Activated naive CD8-positive, alpha-beta T cell treated with anti-CD3 and anti-CD28 coated beads, Interleukin-2, amount 50 U/mL, for 16 hours (primary cell): ENCODE results near the gene BCKDHA.
"Not testable (repeated sequence)": the region's sequence is repeated elsewhere in the genome, so short reads cannot be mapped to it uniquely, and the experiment has no call there.

Experiments used
- DNase-seq: peaks from one replicate; pipeline ENCODE4 v3.0.0-alpha.2; 2020; ENCODE audit warnings: low read depth, low spot score

BCKDHA gene

GRCh38 chr19:41366089-41366488 lies 31.5 kb upstream of the BCKDHA start:
- no peak for DNase-seq

DNA sequence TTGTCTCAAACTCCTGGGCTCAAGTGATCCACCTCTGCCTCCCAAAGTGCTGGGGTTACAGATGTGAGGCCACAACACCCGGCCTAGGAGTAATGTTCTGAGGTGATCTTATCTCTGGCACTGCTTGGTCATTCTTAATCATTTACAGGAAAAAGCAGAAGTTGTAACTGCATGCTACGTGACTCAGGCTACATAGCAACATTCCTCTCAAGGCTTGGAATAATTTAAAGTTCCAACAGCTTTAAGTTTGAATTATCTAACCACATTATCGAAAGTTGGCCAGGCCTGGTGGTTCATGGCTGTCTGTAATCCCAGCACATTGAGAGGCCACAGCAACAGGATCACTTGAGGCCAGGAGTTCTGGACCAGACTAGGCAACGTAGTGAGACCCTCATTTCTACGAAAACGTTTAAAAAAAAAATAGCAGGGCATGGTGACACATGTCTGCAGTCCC lies 29.7 kb upstream of the BCKDHA start:
- no peak for DNase-seq

GRCh38 chr19:41369769-41370168 lies 27.8 kb upstream of the BCKDHA start:
- DNase-seq = no peak

GRCh38 chr19:41371119-41371518 lies 26.5 kb upstream of the BCKDHA start:
- not testable (repeated sequence) for DNase-seq

DNA sequence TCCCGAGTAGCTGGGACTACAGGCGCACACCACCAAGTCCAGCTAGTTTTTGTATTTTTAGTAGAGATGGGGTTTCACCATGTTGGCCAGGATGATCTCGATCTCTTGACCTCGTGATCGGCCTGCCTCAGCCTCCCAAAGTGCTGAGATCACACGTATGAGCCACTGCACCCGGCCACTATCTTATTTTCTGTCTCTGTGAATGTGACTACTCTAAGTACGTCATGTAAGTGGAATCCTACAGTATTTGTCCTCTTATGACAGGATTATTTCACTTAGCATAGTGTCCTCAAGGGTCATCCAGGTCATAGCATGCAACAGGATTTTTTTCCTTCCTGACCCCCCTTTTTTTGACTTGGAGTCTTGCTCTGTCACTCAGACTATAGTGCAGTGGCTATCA lies 26.1 kb upstream of the BCKDHA start:
- DNase-seq = no peak

- DNase-seq = no peak
Measured at GRCh38 chr19:41372501-41372900, 25.1 kb upstream of the BCKDHA start.

DNA sequence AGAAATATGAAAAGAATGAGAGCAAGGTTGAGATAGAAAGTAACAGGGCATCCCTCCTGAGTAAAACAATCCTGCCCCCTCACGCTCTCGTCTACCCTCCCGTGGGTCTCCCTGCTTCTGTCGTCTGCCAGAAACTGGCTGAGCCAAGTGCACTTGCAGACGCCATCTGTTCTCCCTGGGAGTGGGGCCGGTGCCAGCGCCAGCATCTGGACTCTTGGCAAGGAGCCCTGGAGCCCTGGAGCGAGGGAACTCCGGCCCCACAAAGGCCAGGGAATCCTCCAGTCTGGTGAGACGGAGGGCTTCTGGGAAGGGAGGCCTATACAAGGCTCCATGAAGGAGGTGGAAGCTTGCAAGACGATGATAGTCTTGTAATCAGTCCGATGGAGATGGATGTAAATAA lies 23.6 kb upstream of the BCKDHA start:
- DNase-seq = no peak

GRCh38 chr19:41376241-41376997 lies 21.2 kb upstream of the BCKDHA start, which contains the start of gene TMEM91:
Gene TMEM91 (plus strand): TSS chr19:41376533. CDS start chr19:41378310, 1,777 bp downstream.
- no peak for DNase-seq

DNA sequence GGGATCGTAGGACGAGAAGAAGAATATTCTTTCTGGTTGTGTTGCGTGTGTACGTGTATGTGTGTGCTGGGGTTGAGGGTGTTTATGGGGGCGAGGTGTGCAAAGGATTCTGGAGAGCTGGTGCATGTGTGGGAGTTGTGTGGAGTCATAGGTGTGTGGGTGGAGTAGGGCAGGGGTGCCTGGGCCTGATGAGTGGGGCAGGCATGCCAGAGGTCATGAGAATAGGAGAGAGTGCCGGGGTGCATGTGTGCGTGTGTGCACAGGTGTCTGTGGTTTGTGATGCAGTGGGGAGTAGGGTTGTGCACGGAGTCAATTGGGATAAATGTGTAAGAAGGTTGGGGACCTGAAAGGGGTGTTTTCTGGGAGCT lies 20.6 kb upstream of the BCKDHA start:
- DNase-seq = no peak

DNA sequence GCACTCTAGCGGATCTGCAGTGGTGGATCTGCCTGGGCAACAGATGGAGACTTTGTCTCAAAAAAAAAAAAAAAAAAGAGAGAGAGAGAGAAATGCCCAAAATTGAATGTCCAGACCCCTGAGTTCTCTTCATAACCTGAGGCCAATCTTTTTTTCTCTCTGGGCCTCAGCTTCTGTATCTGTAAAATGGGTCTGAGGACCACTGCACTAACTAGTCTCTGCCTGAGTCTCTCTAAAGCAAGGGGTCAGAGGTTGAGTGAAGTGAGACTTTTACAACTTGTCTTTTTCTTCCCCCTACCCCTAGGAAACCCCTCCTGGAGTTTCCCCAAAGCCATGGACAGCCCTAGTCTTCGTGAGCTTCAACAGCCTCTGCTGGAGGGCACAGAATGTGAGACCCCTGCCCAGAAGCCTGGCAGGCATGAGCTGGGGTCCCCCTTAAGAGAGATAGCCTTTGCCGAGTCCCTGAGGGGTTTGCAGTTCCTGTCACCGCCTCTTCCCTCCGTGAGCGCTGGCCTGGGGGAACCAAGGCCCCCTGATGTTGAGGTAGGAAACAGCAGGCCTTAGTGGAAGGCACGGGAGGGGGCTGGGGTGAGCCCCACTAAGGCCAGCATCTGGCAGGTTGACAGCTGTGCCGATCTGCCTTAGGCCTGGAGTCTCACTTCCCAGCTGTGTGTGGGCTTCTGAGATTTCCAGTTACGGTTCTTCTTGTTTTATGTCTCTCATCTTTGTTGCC lies 19.5 kb upstream of the BCKDHA start:
- no peak for DNase-seq

DNA sequence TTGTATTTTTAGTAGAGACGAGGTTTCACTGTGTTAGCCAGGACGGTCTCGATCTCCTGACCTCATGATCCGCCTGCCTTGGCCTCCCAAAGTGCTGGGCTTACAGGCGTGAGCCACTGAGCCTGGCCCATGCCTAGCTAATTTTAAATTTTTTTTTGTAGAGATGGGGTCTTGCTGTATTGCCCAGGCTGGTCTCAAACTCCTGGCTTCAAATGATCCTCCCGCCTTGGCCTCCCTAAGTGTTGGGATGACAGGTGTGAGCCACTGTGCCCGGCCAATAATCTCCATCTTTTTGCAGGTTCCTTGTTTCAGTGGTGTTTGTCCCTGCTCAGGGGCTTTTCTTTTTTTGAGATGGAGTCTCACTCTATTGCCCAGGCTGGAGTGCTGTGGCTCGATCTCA lies 16.1 kb upstream of the BCKDHA start:
- DNase-seq = not testable (repeated sequence)

DNA sequence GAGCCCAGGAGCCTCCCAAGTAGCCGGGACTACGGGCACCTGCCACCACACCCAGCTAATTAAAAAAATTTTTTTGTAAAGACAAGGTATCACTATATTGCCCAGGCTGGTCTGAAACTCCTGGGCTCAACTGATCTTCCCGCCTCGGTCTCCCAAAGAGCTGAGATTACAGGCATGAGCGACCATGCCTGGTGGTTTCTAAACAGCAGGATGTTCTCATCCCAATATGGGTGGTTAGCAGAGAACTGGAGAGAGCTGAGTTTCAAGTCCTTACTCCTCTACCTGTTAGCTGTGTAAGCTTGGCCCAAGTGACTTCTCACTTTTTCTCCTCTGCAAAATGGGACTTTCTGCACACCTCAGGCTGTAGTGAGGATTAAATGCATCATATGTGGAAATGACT lies 13.3 kb upstream of the BCKDHA start:
- DNase-seq = no peak

- DNase-seq = no peak
Measured at GRCh38 chr19:41386442-41386841, 11.2 kb upstream of the BCKDHA start.

- DNase-seq = no peak
Measured at GRCh38 chr19:41391618-41392017, 6.0 kb upstream of the BCKDHA start.

DNA sequence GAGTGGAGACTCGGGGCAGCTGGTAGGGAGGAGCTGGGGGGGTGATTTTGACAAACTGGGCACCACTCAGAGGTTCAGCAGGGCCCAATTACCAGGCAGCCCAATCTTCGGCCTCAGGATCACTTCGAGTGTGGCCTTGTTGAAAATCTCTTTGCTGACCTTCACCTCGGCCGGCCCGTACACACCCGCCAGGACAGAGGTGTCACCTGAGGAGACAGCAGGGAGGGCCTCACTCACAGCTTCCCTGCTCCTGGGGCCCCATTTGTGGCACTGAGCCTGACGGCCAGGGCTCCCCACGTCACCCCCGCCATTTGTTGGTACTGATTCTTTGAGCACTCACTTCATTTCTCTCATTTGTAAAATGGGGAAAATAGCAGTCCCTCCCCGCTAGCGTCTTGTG lies 4.8 kb upstream of the BCKDHA start:
- no peak for DNase-seq

DNA sequence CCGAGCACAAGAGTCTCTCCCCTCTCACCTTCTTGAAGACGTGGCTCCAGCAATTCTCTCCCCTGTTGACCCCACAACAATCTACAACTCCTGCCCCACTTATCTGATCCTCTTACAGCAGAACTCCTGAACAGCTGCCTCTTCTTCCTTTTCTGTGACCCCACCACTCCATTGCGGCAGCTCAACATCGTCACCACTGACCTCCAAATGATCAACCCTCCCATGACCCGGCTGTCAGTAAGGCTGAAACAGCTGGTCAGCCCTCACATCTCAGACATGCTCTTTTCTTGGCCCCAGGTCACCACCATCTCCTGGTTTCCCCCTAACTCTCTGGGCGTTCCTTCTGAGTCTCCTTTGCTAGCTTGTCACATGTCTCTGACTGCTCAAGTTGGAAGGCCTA lies 2.3 kb upstream of the BCKDHA start:
- DNase-seq = no peak

DNA sequence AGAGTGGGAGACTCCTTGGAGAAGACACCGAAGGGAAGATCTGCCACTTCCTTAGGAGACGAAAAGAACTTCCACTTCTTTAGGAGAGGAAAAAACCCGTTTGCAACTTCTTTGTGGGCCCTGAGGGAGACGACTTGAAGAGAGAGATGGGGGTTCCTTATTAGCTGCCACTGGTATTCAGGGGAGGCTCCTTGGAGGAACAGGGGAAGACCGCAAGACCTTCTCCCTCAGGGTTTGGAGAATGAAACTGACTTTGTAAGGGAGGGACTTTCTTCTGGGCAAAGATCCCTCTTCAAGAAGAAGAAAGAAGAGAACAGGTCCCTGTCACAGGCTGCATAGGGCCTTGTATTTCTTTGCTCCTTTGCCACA lies 416 bp downstream of the BCKDHA start:
- DNase-seq = no peak

DNA sequence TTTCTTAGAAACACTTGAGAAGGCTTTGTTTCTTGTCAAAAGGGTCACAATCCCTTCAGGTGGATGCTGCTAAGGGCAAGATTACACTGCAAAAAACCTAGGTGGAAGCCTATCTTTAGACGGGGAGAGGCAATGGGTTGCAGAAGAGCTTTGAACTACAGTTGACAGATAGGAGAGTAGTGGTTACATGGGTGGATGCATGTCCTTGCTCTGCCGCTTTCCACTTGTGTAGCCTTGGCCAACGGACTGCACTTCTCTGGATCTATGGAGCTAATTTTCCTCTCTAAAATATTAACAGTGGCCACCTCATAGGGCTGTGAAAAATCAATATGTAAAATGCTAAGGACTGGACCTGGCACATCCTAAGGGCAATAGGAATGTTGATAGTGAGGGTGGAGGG lies 980 bp downstream of the BCKDHA start:
- no peak for DNase-seq

- no peak for DNase-seq
Measured at GRCh38 chr19:41399091-41399490, 1.5 kb downstream of the BCKDHA start.

GRCh38 chr19:41399525-41399924 lies 1.9 kb downstream of the BCKDHA start:
- DNase-seq = no peak

DNA sequence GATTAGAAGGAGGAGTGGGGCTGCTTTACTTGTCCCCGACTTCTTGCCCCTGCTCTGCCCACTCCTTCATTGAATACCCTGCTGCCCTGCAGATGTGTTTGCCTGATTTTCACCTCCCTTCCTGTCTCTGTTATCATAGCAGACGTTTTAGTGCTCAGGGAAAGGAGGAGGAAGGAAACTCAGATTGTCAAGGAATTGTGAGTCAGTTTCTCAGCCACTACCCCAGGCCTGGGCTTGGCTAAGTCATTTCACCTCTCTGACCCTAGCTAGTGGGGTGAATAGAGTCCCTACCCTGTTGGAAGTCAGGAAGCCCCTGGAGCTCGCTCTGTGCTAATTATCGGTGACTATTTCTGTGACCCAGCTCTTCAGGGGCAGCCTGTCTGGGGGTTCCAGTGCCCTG lies 3.9 kb downstream of the BCKDHA start:
- DNase-seq = no peak

- DNase-seq = no peak
Measured at GRCh38 chr19:41402010-41402409, 4.4 kb downstream of the BCKDHA start.
